Neural progenitor cell (in vitro differentiated cells): Measurements from ENCODE around the gene SYCN. TPM values are rescaled to one million over a fixed set of nuclear protein-coding genes. Genes with fewer than 3 reads are reported as not detected.

Experiments used
- DNase-seq: peaks from one replicate; pipeline ENCODE4 v3.0.0-alpha.2; 2016; ENCODE audit warnings: low spot score
- H2AFZ ChIP-seq: fragments of 200-600 bp; sonication (generic); replicated peaks from 2 replicates; pipeline ENCODE4 v1.6.1; 2016; ENCODE audit warnings: antibody characterized with exemption
- H3F3A ChIP-seq: fragments of 200-600 bp; sonication (generic); 2 replicates; pipeline ENCODE4 v1.6.1; 2016; ENCODE audit warnings: antibody characterized with exemption, low read depth
- H3K27ac ChIP-seq: fragments of 200-600 bp; sonication (generic); 2 replicates; pipeline ENCODE4 v1.5.1; 2016; ENCODE audit warnings: mild to moderate bottlenecking
- H3K27me3 ChIP-seq: fragments of 200-600 bp; sonication (generic); 2 replicates; pipeline ENCODE4 v1.6.1; 2016; ENCODE audit warnings: mild to moderate bottlenecking, moderate library complexity
- H3K36me3 ChIP-seq: fragments of 200-600 bp; sonication (generic); 2 replicates; pipeline ENCODE4 v1.5.1; 2016
- H3K4me1 ChIP-seq: fragments of 200-600 bp; sonication (generic); 2 replicates; pipeline ENCODE4 v1.6.1; 2016; ENCODE audit warnings: mixed run types
- H3K4me2 ChIP-seq: fragments of 200-600 bp; sonication (generic); 2 replicates; pipeline ENCODE4 v1.6.1; 2016
- H3K4me3 ChIP-seq: fragments of 200-600 bp; sonication (generic); 2 replicates; pipeline ENCODE4 v1.5.1; 2016
- H3K79me2 ChIP-seq: fragments of 200-600 bp; sonication (generic); 2 replicates; pipeline ENCODE4 v1.6.1; 2016; ENCODE audit warnings: low read depth
- H3K9ac ChIP-seq: fragments of 200-600 bp; sonication (generic); 2 replicates; pipeline ENCODE4 v1.6.1; 2016
- H3K9me3 ChIP-seq: fragments of 200-600 bp; sonication (generic); 2 replicates; pipeline ENCODE4 v1.5.1; 2016; ENCODE audit warnings: low read depth
- H4K20me1 ChIP-seq: fragments of 200-600 bp; sonication (generic); 2 replicates; pipeline ENCODE4 v1.6.1; 2016; ENCODE audit warnings: low read depth
- H3K27ac Mint-ChIP-seq: 3 replicates; pipeline ENCODE4 v1.8.0; 2021; ENCODE audit warnings: mixed read lengths
- H3K27me3 Mint-ChIP-seq: 2 replicates; pipeline ENCODE4 v1.8.0; 2022; ENCODE audit warnings: low read depth, mild to moderate bottlenecking, inconsistent platforms, moderate library complexity, mixed read lengths; ENCODE audit not compliant: insufficient read depth
- H3K36me3 Mint-ChIP-seq: 3 replicates; pipeline ENCODE4 v1.8.0; 2021; ENCODE audit warnings: mixed read lengths
- H3K4me1 Mint-ChIP-seq: 3 replicates; pipeline ENCODE4 v1.8.0; 2021; ENCODE audit warnings: mixed read lengths
- H3K4me3 Mint-ChIP-seq: 3 replicates; pipeline ENCODE4 v1.8.0; 2021; ENCODE audit warnings: mild to moderate bottlenecking, moderate library complexity, mixed read lengths
- H3K9me3 Mint-ChIP-seq: 3 replicates; pipeline ENCODE4 v1.8.0; 2020; ENCODE audit warnings: mixed read lengths
- CTCF ChIP-seq: fragments of 200-600 bp; sonication (generic); IDR thresholded peaks from 2 replicates; pipeline ENCODE4 v1.5.1; 2017; ENCODE audit warnings: antibody characterized with exemption, mild to moderate bottlenecking
- EZH2 ChIP-seq: fragments of 200-600 bp; sonication (generic); IDR thresholded peaks from 2 replicates; pipeline ENCODE4 v1.6.1; 2017; ENCODE audit warnings: antibody characterized with exemption, mild to moderate bottlenecking, moderate library complexity
- EZH2phosphoT487 ChIP-seq: fragments of 200-600 bp; sonication (generic); IDR thresholded peaks from 2 replicates; pipeline ENCODE4 v1.6.1; 2017; ENCODE audit warnings: antibody characterized with exemption
- total RNA-seq: library from RNA; depleted of rRNA; stranded (reverse); fragments of >200 nt; gene quantifications from 2 replicates; pipeline ENCODE4 v1.2.3, GENCODE V29; 2015; ENCODE audit warnings: low replicate concordance

SYCN gene
- total RNA-seq, 1 donor from 2014 or later, result not detected

- H3K79me2 ChIP-seq, result peaks cover 43% of the 10 kb centered on the region
- peaks cover 86% of the 10 kb centered on the region for H4K20me1 ChIP-seq
- Mint-ChIP-seq H3K4me1 (peaks cover 14% of the 10 kb centered on the region), H3K9me3 (no peaks in the 10 kb centered on the region), H3K4me3 (no peak overlapping the region), H3K27ac (peak overlapping the region; percentile 46), H3K36me3 (no peaks in the 10 kb centered on the region), H3K27me3 (no peaks in the 10 kb centered on the region)
- TF ChIP-seq CTCF, result no peak
- TF ChIP-seq EZH2phosphoT487, result no peak
- TF ChIP-seq EZH2, result no peak
- H3K27ac ChIP-seq, result no peak overlapping the region
- no peaks in the 10 kb centered on the region for H3K9me3 ChIP-seq
- DNase-seq, result no peak
- no peaks in the 10 kb centered on the region for H3K36me3 ChIP-seq
- no peak overlapping the region for H3K9ac ChIP-seq
- no peak overlapping the region for H2AFZ ChIP-seq
- H3K4me2 ChIP-seq, result no peak overlapping the region
- H3K4me1 ChIP-seq, result peaks cover 17% of the 10 kb centered on the region
- no peak overlapping the region for H3K4me3 ChIP-seq
- H3F3A ChIP-seq, result no peaks in the 10 kb centered on the region
- no peaks in the 10 kb centered on the region for H3K27me3 ChIP-seq
Measured at GRCh38 chr19:39163621-39164020, 40.4 kb downstream of the SYCN start.

- Mint-ChIP-seq H3K4me1 (peaks cover 16% of the 10 kb centered on the region), H3K36me3 (no peaks in the 10 kb centered on the region), H3K27me3 (no peaks in the 10 kb centered on the region), H3K27ac (peak overlapping the region; percentile 51), H3K4me3 (no peak overlapping the region), H3K9me3 (no peaks in the 10 kb centered on the region)
- Histone ChIP-seq H3K36me3 (no peaks in the 10 kb centered on the region), H3K4me2 (no peak overlapping the region), H3K79me2 (peaks cover 50% of the 10 kb centered on the region), H3K4me3 (no peak overlapping the region), H3K9me3 (no peaks in the 10 kb centered on the region), H2AFZ (no peak overlapping the region), H3K27ac (no peak overlapping the region), H3K9ac (no peak overlapping the region), H3K27me3 (no peaks in the 10 kb centered on the region), H3F3A (no peaks in the 10 kb centered on the region), H3K4me1 (peaks cover 17% of the 10 kb centered on the region), H4K20me1 (peaks cover 86% of the 10 kb centered on the region)
- TF ChIP-seq CTCF (no peak), EZH2phosphoT487 (no peak), EZH2 (no peak)
- no peak for DNase-seq
Measured at GRCh38 chr19:39162441-39163043, 41.5 kb downstream of the SYCN start.

- Histone ChIP-seq H3K36me3 (no peaks in the 10 kb centered on the region), H3F3A (no peaks in the 10 kb centered on the region), H3K4me2 (no peak overlapping the region), H3K4me1 (peaks cover 6% of the 10 kb centered on the region), H3K9me3 (no peaks in the 10 kb centered on the region), H3K27me3 (no peaks in the 10 kb centered on the region), H3K27ac (no peak overlapping the region), H3K4me3 (no peak overlapping the region), H3K9ac (no peak overlapping the region), H4K20me1 (peaks cover 86% of the 10 kb centered on the region), H3K79me2 (peaks cover 50% of the 10 kb centered on the region), H2AFZ (no peak overlapping the region)
- DNase-seq, result no peak
- H3K27ac Mint-ChIP-seq, result no peak overlapping the region
- TF ChIP-seq EZH2, result no peak
- TF ChIP-seq CTCF, result no peak
- TF ChIP-seq EZH2phosphoT487, result no peak
- peaks cover 21% of the 10 kb centered on the region for H3K4me1 Mint-ChIP-seq
- no peaks in the 10 kb centered on the region for H3K36me3 Mint-ChIP-seq
- no peaks in the 10 kb centered on the region for H3K9me3 Mint-ChIP-seq
- no peak overlapping the region for H3K4me3 Mint-ChIP-seq
- H3K27me3 Mint-ChIP-seq, result no peaks in the 10 kb centered on the region
Measured at GRCh38 chr19:39160889-39161672, 43.0 kb downstream of the SYCN start.
